ENCODE measurements around the gene B3GALNT1. TPM values are rescaled to one million over a fixed set of nuclear protein-coding genes. Genes with fewer than 3 reads are reported as not detected.
A peak's percentile ranks its signal among the peaks of the same experiment; 100 is the strongest.

The B3GALNT1 gene, protein sequence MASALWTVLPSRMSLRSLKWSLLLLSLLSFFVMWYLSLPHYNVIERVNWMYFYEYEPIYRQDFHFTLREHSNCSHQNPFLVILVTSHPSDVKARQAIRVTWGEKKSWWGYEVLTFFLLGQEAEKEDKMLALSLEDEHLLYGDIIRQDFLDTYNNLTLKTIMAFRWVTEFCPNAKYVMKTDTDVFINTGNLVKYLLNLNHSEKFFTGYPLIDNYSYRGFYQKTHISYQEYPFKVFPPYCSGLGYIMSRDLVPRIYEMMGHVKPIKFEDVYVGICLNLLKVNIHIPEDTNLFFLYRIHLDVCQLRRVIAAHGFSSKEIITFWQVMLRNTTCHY
- 1 to 10 TPM in 1 of 2 experiments, under 1 TPM in 1; 0.56 to 1.6 TPM for total RNA-seq

DNA sequence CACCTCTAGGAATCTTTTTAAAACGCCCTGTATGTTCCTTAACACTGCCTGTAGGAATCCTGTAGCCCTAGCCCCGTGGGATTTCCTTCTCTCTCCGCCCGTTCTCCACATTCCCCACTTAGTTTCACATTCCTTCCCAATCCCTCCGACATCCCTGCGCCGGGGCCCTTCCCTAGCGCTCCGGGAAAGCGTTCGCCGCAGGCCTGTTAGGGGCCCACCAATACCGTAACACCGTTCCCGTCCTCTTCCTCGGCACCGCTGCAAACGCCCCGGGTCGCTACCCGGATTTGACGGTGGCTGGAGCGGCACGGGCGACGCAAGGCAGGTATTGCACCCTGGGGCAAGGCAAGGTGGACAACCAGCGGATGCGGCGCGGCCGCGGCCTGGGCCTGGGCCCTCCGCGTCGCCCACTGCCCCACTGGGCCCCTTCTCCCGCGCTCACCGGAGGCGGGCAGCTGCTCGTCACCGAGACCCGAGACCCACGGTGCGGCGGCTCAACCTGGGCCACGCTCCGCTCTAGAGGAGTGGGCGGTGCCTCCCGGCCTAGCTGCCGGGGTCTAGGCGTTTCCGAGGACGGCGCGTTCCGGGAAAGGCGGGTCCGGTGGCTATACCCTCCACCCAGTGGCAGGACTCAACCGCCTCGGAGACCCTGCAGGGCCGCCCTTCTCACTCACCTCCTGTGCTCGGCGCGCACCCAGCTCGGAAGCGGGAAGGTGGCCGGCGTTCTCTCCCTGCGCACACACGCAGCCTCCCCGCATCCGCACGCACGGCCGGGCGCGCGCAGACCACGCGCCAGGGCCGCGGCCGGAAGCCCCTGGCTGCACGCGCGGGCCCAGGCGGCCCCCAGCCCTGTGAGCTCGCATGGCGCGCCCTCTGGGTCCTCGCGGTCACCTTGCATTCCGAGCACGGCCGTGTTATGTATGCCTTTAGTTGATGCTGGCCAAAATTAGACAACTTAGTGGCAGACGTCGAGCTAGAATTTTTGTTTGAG, at the start of gene B3GALNT1:
B3GALNT1 (minus strand) TSS at position 789 of the 991 bp plus-strand sequence. CDS start 18,595 bp downstream, outside the sequence.
- Mint-ChIP-seq H3K4me3 (peak within 1 kb of the TSS; percentile 52), H3K27ac (no peak within 1 kb of the TSS), H3K4me1 (ENCODE audit: low read depth) (peaks cover 3% of the 10 kb centered on the region), H3K9me3 (no peaks in the 10 kb centered on the region), H3K36me3 (no peaks in the 10 kb centered on the region), H3K27me3 (peaks cover 27% of the 10 kb centered on the region)
- intact Hi-C loops (cut with micrococcal nuclease), result no loop called here
- ChIA-PET POLR2A (interaction anchor here (0.6 kb wide), 1 partner anchor 123 kb away, joined by 3 read pairs; no protein-coding TSS in a partner anchor), CTCF (no interaction called here)
- peak; percentile 27 for DNase-seq

DNA sequence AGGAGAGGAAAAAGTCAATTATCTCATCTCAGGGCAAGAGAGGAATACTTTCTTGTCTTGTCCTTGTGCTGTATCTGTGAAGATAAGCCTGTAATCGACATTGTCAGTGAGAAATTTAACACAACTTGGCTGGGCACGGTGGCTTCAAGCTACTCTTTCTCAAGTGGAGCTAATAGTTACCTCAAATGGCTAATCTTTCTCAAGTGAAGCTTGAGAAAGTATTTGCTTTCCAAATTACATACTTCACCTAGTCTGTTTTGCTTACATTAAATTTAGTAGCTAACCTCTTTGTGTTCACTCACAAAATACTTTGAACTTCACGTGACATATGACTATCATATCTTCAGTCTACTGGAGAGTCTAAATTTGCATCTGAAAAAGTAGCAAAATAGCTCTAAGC, 48.3 kb upstream of the B3GALNT1 start:
- H3K27me3 Mint-ChIP-seq, result peaks cover 1% of the 10 kb centered on the region

DNA sequence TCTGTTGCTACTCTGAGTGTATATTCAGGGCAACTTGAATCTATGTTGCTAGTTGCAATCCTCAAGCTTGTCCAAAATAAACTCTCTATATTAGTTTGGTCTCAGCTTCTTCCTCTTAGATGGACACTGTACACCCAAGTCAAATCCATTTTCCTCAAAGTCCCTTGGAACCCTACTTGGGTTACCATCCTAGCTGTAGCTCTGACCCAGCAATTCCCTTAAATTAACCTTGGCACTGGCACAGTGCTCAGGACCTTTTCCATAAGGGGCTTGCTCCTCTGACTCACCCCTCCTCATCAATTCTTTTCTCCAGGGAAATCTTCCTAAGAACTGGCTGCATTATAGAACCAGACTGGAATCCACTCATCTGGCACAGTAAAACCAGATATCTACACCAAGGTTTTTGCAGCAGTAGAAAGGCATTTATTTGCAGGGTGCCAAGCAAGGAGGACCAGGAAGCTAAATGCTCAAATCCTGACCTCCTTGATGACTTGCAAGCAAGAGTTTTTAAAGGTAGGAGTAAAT, 44.9 kb upstream of the B3GALNT1 start:
- Mint-ChIP-seq H3K27me3 (peaks cover 4% of the 10 kb centered on the region), H3K9me3 (no peaks in the 10 kb centered on the region), H3K4me3 (no peak overlapping the region), H3K4me1 (ENCODE audit: low read depth) (no peaks in the 10 kb centered on the region), H3K36me3 (no peaks in the 10 kb centered on the region), H3K27ac (no peak overlapping the region)
- ChIA-PET POLR2A (no interaction called here), CTCF (interaction anchor here (0.7 kb wide), 1 partner anchor 168 kb away, joined by 3 read pairs; no protein-coding TSS in a partner anchor)
- intact Hi-C loops (cut with micrococcal nuclease), result no loop called here
- DNase-seq, result no peak

More for the DNA sequence above, 48.3 kb upstream of the B3GALNT1 start:
- no peak for DNase-seq
- ChIA-PET POLR2A (no interaction called here), CTCF (no interaction called here)
- no peaks in the 10 kb centered on the region for H3K4me1 Mint-ChIP-seq (ENCODE audit: low read depth)
- no peak overlapping the region for H3K4me3 Mint-ChIP-seq
- no peak overlapping the region for H3K27ac Mint-ChIP-seq
- H3K9me3 Mint-ChIP-seq, result no peaks in the 10 kb centered on the region
- intact Hi-C loops (cut with micrococcal nuclease), result no loop called here
- H3K36me3 Mint-ChIP-seq, result no peaks in the 10 kb centered on the region

DNA sequence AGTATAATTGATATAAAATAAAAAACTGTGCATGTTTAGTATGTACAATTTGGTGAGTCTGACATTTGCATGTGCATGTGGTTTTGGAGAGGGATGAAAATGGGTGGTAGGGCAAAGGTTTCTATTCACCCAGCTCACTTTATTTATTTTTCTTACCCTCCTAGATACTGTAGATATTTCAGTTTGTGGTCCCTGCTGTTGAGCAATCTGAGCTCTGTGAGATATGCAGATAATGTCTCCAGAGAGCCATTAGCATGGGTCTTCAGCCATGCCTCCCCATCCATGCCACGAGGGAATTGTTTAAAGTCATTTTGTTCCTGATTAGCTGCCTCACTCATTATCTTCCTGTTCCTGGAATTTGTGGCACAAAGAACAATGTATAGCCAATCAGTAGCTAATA, 44.4 kb upstream of the B3GALNT1 start:
- POLR2A ChIA-PET, result no interaction called here
- no peak overlapping the region for H3K27ac Mint-ChIP-seq

DNA sequence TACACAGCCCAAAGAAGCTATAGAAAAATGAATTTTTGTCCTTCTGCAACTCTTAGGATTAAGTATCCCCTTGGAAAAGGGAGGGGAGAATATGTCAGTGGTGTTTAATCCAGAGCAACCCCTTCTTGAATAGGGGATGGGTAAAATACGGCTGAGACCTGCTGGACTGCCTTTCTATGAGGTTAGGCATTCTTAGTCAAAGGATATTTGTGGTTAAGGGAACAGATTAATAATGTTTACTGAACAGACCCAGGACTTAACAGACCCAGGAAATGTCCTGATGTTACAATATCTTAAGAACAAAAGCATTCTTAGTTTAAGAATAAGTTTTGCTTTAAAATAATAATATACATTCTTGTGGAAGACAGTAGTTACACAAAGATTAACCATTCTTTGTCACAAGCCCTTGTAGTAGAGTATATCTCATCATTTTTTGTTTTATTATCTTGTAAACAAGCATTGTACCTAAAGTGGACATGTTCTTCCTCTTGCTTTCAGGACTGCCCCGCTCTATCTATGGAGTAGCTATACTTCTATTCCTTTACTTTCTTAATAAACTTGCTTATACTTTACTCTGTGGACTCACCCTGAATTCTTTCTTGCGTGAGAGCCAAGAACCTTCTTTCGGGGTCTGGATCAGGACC, 43.8 kb upstream of the B3GALNT1 start:
- H3K36me3 Mint-ChIP-seq, result no peaks in the 10 kb centered on the region
- ChIA-PET CTCF (interaction anchor here (0.7 kb wide), 1 partner anchor 169 kb away, joined by 3 read pairs; no protein-coding TSS in a partner anchor), POLR2A (no interaction called here)
- H3K9me3 Mint-ChIP-seq, result no peaks in the 10 kb centered on the region
- DNase-seq, result no peak
- H3K27ac Mint-ChIP-seq, result no peak overlapping the region
- H3K4me3 Mint-ChIP-seq, result no peak overlapping the region
- H3K27me3 Mint-ChIP-seq, result peaks cover 4% of the 10 kb centered on the region
- intact Hi-C loops (cut with micrococcal nuclease), result no loop called here
- H3K4me1 Mint-ChIP-seq (ENCODE audit: low read depth), result no peaks in the 10 kb centered on the region

More for the DNA sequence above, 44.4 kb upstream of the B3GALNT1 start:
- Mint-ChIP-seq H3K9me3 (no peaks in the 10 kb centered on the region), H3K4me1 (ENCODE audit: low read depth) (no peaks in the 10 kb centered on the region), H3K4me3 (no peak overlapping the region), H3K36me3 (no peaks in the 10 kb centered on the region), H3K27me3 (peaks cover 4% of the 10 kb centered on the region)
- no peak for DNase-seq
- CTCF ChIA-PET, result interaction anchor here (0.7 kb wide), 1 partner anchor 168 kb away, joined by 3 read pairs; no protein-coding TSS in a partner anchor
- intact Hi-C loops (cut with micrococcal nuclease), result no loop called here

DNA sequence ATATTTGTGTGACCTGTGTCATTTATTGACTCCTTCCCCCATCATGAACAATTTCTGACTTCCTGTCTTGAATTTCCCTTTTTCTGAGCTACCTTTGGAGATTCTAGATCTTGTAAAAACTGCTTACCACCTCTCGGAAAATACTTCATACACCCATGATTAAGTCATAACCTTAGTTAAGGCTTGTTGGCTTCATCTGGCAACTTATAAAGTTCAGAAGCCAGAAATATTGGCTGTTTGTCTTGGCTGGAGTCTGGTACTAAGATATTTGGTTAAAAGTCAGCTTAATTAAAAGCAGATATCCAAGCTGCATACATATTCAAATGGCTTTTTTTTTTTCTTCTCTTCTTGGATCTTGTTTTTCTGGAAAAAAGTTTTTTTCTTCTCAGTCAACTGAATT, 37.3 kb upstream of the B3GALNT1 start:
- no peak overlapping the region for H3K27ac Mint-ChIP-seq
- no peaks in the 10 kb centered on the region for H3K36me3 Mint-ChIP-seq
- H3K4me1 Mint-ChIP-seq (ENCODE audit: low read depth), result no peaks in the 10 kb centered on the region
- H3K27me3 Mint-ChIP-seq, result peaks cover 5% of the 10 kb centered on the region
- ChIA-PET CTCF (no interaction called here), POLR2A (no interaction called here)
- no peak for DNase-seq
- H3K9me3 Mint-ChIP-seq, result peaks cover 3% of the 10 kb centered on the region
- intact Hi-C loops (cut with micrococcal nuclease), result no loop called here
- H3K4me3 Mint-ChIP-seq, result no peak overlapping the region

DNA sequence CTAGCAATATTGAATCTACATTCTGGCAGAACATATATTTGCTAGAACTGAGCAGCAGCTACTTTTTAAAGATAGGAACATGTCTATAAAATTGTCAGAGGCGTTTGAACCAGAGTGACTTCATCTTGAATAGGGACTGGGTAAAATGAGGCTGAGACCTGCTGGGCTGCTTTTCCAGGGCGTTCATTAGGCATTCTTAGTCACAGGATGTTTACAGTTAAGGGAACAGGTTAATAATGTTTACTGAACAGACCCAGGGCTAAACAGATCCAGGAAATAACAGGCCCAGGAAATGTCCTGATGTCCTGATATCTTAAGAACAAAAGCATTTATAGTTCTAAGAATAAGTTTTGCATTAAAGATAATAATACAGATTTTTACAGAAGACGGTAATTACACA, 34.5 kb upstream of the B3GALNT1 start:
- no peak for DNase-seq
- Mint-ChIP-seq H3K27me3 (peaks cover 2% of the 10 kb centered on the region), H3K27ac (no peak overlapping the region), H3K9me3 (peaks cover 3% of the 10 kb centered on the region), H3K4me1 (ENCODE audit: low read depth) (no peaks in the 10 kb centered on the region), H3K36me3 (no peaks in the 10 kb centered on the region), H3K4me3 (no peak overlapping the region)
- intact Hi-C loops (cut with micrococcal nuclease), result no loop called here
- ChIA-PET POLR2A (no interaction called here), CTCF (no interaction called here)

DNA sequence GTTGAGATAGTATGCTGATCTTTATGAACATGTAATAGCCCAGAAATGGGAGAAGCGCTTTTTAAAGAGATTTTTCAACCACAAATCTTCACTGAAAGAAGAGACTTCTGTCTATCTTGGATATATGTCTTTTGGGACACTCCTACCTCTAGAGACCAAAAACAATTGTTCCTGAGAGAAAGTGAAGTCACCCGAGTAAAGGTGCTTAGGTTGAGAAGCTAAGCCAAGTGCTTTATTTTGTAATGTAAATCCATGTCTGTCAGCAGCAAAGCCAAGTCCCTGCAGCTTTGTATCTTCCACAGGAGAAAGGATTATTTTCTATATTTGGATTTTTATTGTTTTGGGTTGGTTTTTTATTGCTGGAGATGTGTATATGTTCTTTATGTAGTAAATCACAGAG, 32.1 kb upstream of the B3GALNT1 start:
- POLR2A ChIA-PET, result no interaction called here
- intact Hi-C loops (cut with micrococcal nuclease), result no loop called here
- no peak overlapping the region for H3K4me3 Mint-ChIP-seq

DNA sequence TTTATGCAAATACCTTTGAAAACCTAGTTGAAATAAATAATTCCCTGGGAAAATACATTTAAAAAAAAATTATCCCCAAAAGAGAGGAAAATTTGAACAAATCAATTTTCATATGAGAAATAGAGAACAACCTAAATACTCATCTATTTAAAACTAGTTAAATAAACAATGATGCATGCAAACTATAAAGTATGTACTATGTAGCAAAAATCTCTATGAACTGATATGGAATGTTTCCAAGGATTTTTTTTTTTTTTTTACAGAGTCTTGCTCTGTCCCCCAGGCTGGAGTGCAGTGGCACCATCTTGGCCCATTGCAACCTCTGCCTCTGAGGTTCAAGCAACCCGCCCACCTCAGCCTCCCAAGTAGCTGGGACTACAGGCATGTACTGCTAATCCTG, 27.2 kb upstream of the B3GALNT1 start:
- ChIA-PET POLR2A (no interaction called here), CTCF (no interaction called here)
- no peak for DNase-seq
- Mint-ChIP-seq H3K36me3 (no peaks in the 10 kb centered on the region), H3K4me1 (ENCODE audit: low read depth) (no peaks in the 10 kb centered on the region), H3K27me3 (no peaks in the 10 kb centered on the region), H3K4me3 (no peak overlapping the region), H3K27ac (no peak overlapping the region), H3K9me3 (no peaks in the 10 kb centered on the region)
- intact Hi-C loops (cut with micrococcal nuclease), result no loop called here

More for the DNA sequence above, 32.1 kb upstream of the B3GALNT1 start:
- CTCF ChIA-PET, result no interaction called here
- Mint-ChIP-seq H3K9me3 (peaks cover 3% of the 10 kb centered on the region), H3K27me3 (peaks cover 2% of the 10 kb centered on the region), H3K27ac (no peak overlapping the region), H3K36me3 (no peaks in the 10 kb centered on the region), H3K4me1 (ENCODE audit: low read depth) (no peaks in the 10 kb centered on the region)
- no peak for DNase-seq

DNA sequence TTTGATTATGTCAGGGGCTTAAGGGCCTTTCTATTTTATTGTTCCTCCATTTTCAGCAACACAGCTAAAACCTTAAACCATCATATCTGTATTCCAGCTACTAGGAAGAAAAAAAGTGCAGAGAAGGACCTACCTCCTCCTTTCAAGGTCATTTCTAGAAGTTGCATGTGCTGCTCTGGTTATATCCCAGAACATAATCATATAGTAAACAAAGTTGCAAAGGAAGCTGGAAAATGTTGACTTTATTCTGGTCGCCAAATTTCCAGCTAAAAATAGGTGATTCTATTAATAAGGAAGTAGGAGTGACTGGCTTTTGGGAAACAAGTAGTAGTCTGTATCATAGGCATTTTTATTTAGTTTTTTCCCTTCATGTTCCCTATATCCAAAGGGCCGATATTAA, 21.3 kb upstream of the B3GALNT1 start:
- no peak overlapping the region for H3K27ac Mint-ChIP-seq
- no peak overlapping the region for H3K4me3 Mint-ChIP-seq
- intact Hi-C loops (cut with micrococcal nuclease), result no loop called here
- no peaks in the 10 kb centered on the region for H3K4me1 Mint-ChIP-seq (ENCODE audit: low read depth)
- CTCF ChIA-PET, result no interaction called here
- peaks cover 8% of the 10 kb centered on the region for H3K9me3 Mint-ChIP-seq
- peaks cover 4% of the 10 kb centered on the region for H3K27me3 Mint-ChIP-seq
- peaks cover 2% of the 10 kb centered on the region for H3K36me3 Mint-ChIP-seq
- POLR2A ChIA-PET, result no interaction called here
- DNase-seq, result no peak

DNA sequence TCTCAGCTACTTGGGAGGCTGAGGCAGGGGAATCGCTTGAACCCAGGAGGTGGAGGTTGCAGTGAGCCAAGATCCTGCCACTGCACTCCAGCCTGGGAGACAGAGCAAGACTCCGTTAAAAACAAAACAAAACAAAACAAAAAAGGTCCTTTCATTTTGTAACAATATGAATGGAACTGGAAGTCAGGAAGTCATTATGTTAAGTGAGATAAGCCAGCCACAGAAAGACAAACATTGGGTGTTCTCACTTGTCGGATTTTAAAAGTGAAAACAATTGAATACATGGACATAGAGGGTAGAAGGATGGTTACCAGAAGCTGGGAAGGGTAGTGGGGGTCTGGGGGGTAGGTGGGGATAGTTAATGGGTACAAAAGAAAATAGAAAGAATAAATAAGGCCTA, 12.5 kb upstream of the B3GALNT1 start:
- H3K9me3 Mint-ChIP-seq, result peaks cover 20% of the 10 kb centered on the region
- DNase-seq, result no peak
- H3K4me3 Mint-ChIP-seq, result no peak overlapping the region
- peaks cover 7% of the 10 kb centered on the region for H3K36me3 Mint-ChIP-seq
- no peaks in the 10 kb centered on the region for H3K4me1 Mint-ChIP-seq (ENCODE audit: low read depth)
- ChIA-PET CTCF (no interaction called here), POLR2A (no interaction called here)
- peaks cover 8% of the 10 kb centered on the region for H3K27me3 Mint-ChIP-seq
- H3K27ac Mint-ChIP-seq, result no peak overlapping the region
- intact Hi-C loops (cut with micrococcal nuclease), result no loop called here

DNA sequence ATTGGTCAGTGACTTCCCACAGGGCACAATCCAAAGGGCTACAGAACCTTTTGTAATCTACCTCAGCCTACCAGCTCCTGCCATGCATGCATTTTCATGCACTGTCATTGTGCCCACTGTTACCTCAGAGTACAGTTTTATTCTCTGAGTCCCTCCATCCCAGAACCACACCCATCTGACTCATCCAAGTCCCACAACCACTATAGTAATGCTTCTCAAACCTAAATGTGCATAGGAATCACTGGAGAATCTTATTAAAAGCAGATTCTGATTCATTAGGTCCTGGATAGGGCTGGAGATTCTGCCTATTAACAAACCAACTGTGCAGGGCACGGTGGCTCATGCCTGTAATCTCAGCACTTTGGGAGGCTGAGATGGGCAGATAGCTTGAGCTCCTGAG, 3.7 kb upstream of the B3GALNT1 start:
- Mint-ChIP-seq H3K4me1 (ENCODE audit: low read depth) (peaks cover 3% of the 10 kb centered on the region), H3K27ac (no peak overlapping the region), H3K36me3 (no peaks in the 10 kb centered on the region), H3K27me3 (peaks cover 30% of the 10 kb centered on the region), H3K4me3 (no peak overlapping the region), H3K9me3 (no peaks in the 10 kb centered on the region)
- DNase-seq, result no peak
- CTCF ChIA-PET, result interaction anchor here (2.1 kb wide), 1 partner anchor 11 kb away, joined by 9 read pairs; no protein-coding TSS in a partner anchor
- POLR2A ChIA-PET, result no interaction called here
- intact Hi-C loops (cut with micrococcal nuclease), result no loop called here
